ENCODE measurements around the gene METTL22.

Gene METTL22

GRCh38 chr16:8639694-8640093, 18.2 kb downstream of the METTL22 start:
- TF ChIP-seq CTCF (IDR thresholded peaks at IDR 0.05; ENCODE audit: low read depth, low read length) = no peak
- in situ Hi-C loops (cut with HindIII; ENCODE audit: low sequenced_read_pairs) = no loop called here
- no peak overlapping the region for H3K4me3 ChIP-seq (ENCODE audit: low read depth, low read length)
- DNase-seq (ENCODE audit: low read depth, low spot score) = no peak

- in situ Hi-C loops (cut with HindIII; ENCODE audit: low sequenced_read_pairs) = no loop called here
- DNase-seq (ENCODE audit: low read depth, low spot score) = no peak
Observed at GRCh38 chr16:8641671-8642070, 20.2 kb downstream of the METTL22 start.

GRCh38 chr16:8642146-8642545, 20.6 kb downstream of the METTL22 start:
- in situ Hi-C loops (cut with HindIII; ENCODE audit: low sequenced_read_pairs) = no loop called here
- no peak for DNase-seq (ENCODE audit: low read depth, low spot score)
- no peak overlapping the region for H3K4me3 ChIP-seq (ENCODE audit: low read depth, low read length)
- no peak for TF ChIP-seq CTCF (IDR thresholded peaks at IDR 0.05; ENCODE audit: low read depth, low read length)

More at GRCh38 chr16:8641671-8642070, 20.2 kb downstream of the METTL22 start:
- H3K4me3 ChIP-seq (ENCODE audit: low read depth, low read length) = no peak overlapping the region
- no peak for TF ChIP-seq CTCF (IDR thresholded peaks at IDR 0.05; ENCODE audit: low read depth, low read length)

- in situ Hi-C loops (cut with HindIII; ENCODE audit: low sequenced_read_pairs) = no loop called here
- DNase-seq (ENCODE audit: low read depth, low spot score) = no peak
- no peak overlapping the region for H3K4me3 ChIP-seq (ENCODE audit: low read depth, low read length)
- no peak for TF ChIP-seq CTCF (IDR thresholded peaks at IDR 0.05; ENCODE audit: low read depth, low read length)
Observed at GRCh38 chr16:8644211-8645140, 23.0 kb downstream of the METTL22 start.

- in situ Hi-C loops (cut with HindIII; ENCODE audit: low sequenced_read_pairs) = no loop called here
- H3K4me3 ChIP-seq (ENCODE audit: low read depth, low read length) = no peak overlapping the region
- TF ChIP-seq CTCF (IDR thresholded peaks at IDR 0.05; ENCODE audit: low read depth, low read length) = no peak
- DNase-seq (ENCODE audit: low read depth, low spot score) = no peak
Observed at GRCh38 chr16:8645141-8645521, 23.6 kb downstream of the METTL22 start.

- DNase-seq (ENCODE audit: low read depth, low spot score) = no peak
- TF ChIP-seq CTCF (IDR thresholded peaks at IDR 0.05; ENCODE audit: low read depth, low read length) = no peak
- in situ Hi-C loops (cut with HindIII; ENCODE audit: low sequenced_read_pairs) = no loop called here
- H3K4me3 ChIP-seq (ENCODE audit: low read depth, low read length) = no peak overlapping the region
Observed at GRCh38 chr16:8645831-8646230, 24.3 kb downstream of the METTL22 start.
